ENCODE data around the gene GPR27.

GRCh38 chr3:71789922-71790321 is 36.3 kb downstream of the GPR27 start:
- TF ChIP-seq EP300 (IDR thresholded peaks at IDR 0.05; ENCODE audit: low read depth) (no peak), CTCF (IDR thresholded peaks at IDR 0.05) (no peak), POLR2AphosphoS5 (IDR thresholded peaks at IDR 0.05) (no peak), POLR2A (IDR thresholded peaks at IDR 0.05) (no peak)
